Stimulated activated CD8-positive, alpha-beta memory T cell treated with anti-CD3 and anti-CD28 coated beads, Interleukin-15, amount 100 ng/mL, for 1 hour (primary cell): ENCODE results near the gene NODAL.
"Not testable (repeated sequence)": the region's sequence is repeated elsewhere in the genome, so short reads cannot be mapped to it uniquely, and the experiment has no call there.

Experiments
- DNase-seq: peaks from one replicate; pipeline ENCODE4 v3.0.0-alpha.2; 2020; ENCODE audit warnings: low read depth

Gene NODAL

GRCh38 chr10:70441161-70441894 is at the start of gene NODAL:
Gene NODAL, minus strand, starts transcription at chr10:70441681. Its CDS starts 14 bp downstream, at chr10:70441667.
- no peak for DNase-seq

GRCh38 chr10:70490142-70490541 is 48.7 kb upstream of the NODAL start:
- DNase-seq, result no peak

- no peak for DNase-seq
Observed at GRCh38 chr10:70487824-70488223, 46.3 kb upstream of the NODAL start.

- DNase-seq, result not testable (repeated sequence)
Observed at GRCh38 chr10:70483872-70484271, 42.4 kb upstream of the NODAL start.

- no peak for DNase-seq
Observed at GRCh38 chr10:70482982-70483760, 41.7 kb upstream of the NODAL start.

- no peak for DNase-seq
Observed at GRCh38 chr10:70481831-70482530, 40.5 kb upstream of the NODAL start.

GRCh38 chr10:70481105-70481504 is 39.6 kb upstream of the NODAL start:
- no peak for DNase-seq

GRCh38 chr10:70480239-70480861 is 38.9 kb upstream of the NODAL start:
- no peak for DNase-seq

GRCh38 chr10:70479626-70480238 is 38.3 kb upstream of the NODAL start:
- no peak for DNase-seq

- no peak for DNase-seq
Observed at GRCh38 chr10:70479165-70479581, 37.7 kb upstream of the NODAL start.

GRCh38 chr10:70478191-70479164 is 37.0 kb upstream of the NODAL start, which contains the start of gene PALD1:
Gene PALD1, plus strand, starts transcription at chr10:70478767. Its CDS starts 47,185 bp downstream, at chr10:70525952.
- no peak for DNase-seq

GRCh38 chr10:70477661-70478162 is 36.2 kb upstream of the NODAL start:
- peak; percentile 51 for DNase-seq

- no peak for DNase-seq
Observed at GRCh38 chr10:70476249-70477035, 35.0 kb upstream of the NODAL start.

- no peak for DNase-seq
Observed at GRCh38 chr10:70475661-70476060, 34.2 kb upstream of the NODAL start.

- DNase-seq, result no peak
Observed at GRCh38 chr10:70474780-70475179, 33.3 kb upstream of the NODAL start.

GRCh38 chr10:70472799-70473454 is 31.4 kb upstream of the NODAL start:
- no peak for DNase-seq

GRCh38 chr10:70466951-70467350 is 25.5 kb upstream of the NODAL start:
- no peak for DNase-seq

- DNase-seq, result no peak
Observed at GRCh38 chr10:70465832-70466231, 24.4 kb upstream of the NODAL start.

GRCh38 chr10:70465278-70465677 is 23.8 kb upstream of the NODAL start:
- no peak for DNase-seq
